H7 (cell line): ENCODE data around the gene BICDL1. TPM values are rescaled to one million over a fixed set of nuclear protein-coding genes. Genes with fewer than 3 reads are reported as not detected.

Experiments
- DNase-seq: peaks from one replicate; pipeline ENCODE4 v3.0.0; 2012
- H3K27me3 ChIP-seq: 2 replicates; pipeline ENCODE4 v1.6.0; 2011; ENCODE audit warnings: mild to moderate bottlenecking, low read length; ENCODE audit not compliant: control insufficient read depth, insufficient read depth
- H3K36me3 ChIP-seq: replicated peaks from 2 replicates; pipeline ENCODE4 v1.5.1; 2011; ENCODE audit warnings: low read length; ENCODE audit not compliant: control insufficient read depth, insufficient read depth
- H3K4me3 ChIP-seq: 2 replicates; pipeline ENCODE4 v1.5.1; 2011; ENCODE audit warnings: low read depth, mild to moderate bottlenecking, control low read depth, low read length, moderate library complexity; ENCODE audit not compliant: insufficient read depth
- total RNA-seq: library from RNA; depleted of rRNA; stranded (reverse); fragments of >200 nt; shearing (Covaris generic); gene quantifications from 2 replicates; pipeline ENCODE4 v1.2.3, GENCODE V29; 2014

BICDL1 gene
- total RNA-seq, 1 experiment from 2014 or later, result 15.7 TPM

DNA sequence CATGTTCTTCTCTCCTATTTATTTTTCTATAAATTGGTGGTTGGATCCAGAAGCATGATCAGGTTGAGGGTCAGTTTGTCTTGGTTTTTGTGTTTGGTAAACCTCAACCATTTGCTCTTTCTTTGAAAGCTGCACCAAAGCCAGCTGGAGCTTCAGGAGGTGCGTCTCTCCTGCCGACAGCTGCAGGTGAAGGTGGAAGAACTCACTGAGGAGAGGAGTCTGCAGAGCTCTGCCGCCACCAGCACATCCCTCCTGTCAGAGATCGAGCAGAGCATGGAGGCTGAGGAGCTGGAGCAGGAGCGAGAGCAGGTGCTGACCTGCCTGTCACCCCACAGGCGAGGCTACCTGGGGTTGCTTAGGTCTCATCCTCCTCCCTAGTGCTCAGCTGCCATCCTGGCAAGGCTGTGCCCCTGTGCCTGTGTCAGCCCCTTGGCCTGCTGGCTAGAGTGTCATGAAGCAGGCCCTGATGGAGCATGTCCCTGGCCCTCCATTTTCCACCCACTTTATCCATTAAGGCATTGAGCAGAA lies 82.5 kb downstream of the BICDL1 start:
- no peaks in the 10 kb centered on the region for H3K27me3 ChIP-seq
- H3K36me3 ChIP-seq, result peaks cover 3% of the 10 kb centered on the region; the same call in 1 of the 2 replicates
- no peak for DNase-seq

DNA sequence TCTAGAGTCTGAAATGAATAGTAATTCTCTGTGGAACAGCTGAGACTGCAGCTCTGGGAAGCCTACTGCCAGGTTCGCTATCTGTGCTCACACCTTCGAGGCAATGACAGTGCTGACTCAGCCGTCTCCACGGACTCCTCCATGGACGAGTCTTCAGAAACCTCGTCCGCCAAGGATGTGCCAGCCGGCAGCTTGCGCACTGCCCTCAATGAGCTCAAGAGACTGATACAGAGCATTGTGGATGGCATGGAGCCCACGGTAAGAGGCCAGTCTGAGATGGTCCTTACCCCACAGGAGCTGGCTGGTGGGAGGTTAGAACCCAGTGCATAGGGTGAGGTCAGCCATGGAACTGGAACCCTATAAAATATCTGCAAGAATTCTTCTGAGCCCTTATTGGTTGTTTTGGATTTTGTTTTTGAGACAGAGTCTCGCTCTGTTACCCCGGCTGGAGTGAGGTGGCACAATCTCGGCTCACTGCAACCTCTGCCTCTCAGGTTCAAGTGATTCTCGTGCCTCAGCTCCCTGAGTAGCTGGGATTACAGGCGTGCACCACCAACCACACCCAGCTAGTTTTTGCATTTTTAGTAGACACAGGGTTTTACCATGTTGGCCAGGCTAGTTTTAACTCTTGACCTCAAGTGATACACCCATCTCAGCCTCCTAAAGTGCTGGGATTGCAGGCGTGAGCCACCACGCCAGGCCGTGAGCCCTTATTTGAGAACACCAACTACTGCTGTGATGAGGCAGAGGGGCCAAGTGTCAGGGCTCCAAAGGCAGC lies 83.6 kb downstream of the BICDL1 start:
- no peaks in the 10 kb centered on the region for H3K27me3 ChIP-seq
- DNase-seq, result no peak

More for the DNA sequence above, 82.5 kb downstream of the BICDL1 start:
- no peak overlapping the region for H3K4me3 ChIP-seq

DNA sequence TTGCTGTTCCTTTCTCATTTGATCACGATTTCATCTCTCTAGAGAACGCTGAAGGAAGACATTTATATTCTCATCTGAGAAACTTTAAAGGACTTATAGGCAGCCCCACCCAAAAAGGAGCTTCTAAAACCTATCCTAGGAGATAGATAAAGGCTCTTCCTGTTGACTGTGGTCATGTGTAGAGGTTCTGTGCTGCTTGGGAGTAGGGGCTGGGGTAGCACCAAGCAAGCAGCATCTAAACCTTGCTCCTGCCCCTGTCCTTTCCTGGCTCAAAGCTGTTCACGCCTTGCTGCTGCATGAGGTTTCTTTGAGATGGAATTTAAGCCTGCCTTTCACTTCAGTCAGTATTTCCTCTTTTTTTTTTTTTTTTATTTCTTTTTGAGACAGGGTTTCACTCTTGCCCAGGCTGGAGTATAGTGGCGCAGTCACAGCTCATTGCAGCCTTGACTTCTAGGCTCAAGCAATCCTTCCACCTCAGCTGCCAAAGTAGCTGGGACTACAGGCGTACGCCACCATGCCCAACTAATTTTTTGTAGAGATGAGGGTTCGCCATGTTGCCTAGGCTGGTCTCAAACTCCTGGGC lies 86.1 kb downstream of the BICDL1 start:
- Histone ChIP-seq H3K27me3 (no peaks in the 10 kb centered on the region), H3K36me3 (peaks cover 3% of the 10 kb centered on the region; the same call in 1 of the 2 replicates), H3K4me3 (no peak overlapping the region)
- no peak for DNase-seq

More for the DNA sequence above, 83.6 kb downstream of the BICDL1 start:
- Histone ChIP-seq H3K4me3 (no peak overlapping the region), H3K36me3 (peaks cover 3% of the 10 kb centered on the region; the same call in 1 of the 2 replicates)

DNA sequence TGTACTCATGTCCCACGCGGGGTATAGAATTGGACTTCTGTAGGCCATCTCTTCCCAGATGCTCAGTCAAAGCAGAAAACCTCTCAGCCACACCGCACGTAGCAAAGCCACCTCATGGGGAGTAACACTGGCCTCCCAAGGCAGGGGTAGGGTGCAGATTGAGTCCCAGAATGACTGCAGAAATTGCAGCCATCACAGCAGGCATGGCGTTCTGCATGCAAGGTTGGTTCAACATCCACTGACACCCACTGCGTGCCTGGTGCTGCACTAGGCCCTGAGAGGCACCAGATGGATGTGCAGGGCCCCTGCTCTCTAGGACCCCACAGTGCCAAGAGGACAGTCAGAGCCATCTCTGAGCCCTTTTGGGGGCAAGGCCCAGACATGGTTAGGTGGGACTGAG lies 87.6 kb downstream of the BICDL1 start:
- Histone ChIP-seq H3K36me3 (peaks cover 2% of the 10 kb centered on the region; the same call in 1 of the 2 replicates), H3K27me3 (no peaks in the 10 kb centered on the region), H3K4me3 (no peak overlapping the region)
- DNase-seq, result no peak

GRCh38 chr12:120077260-120077659 lies 88.2 kb downstream of the BICDL1 start:
- H3K36me3 ChIP-seq, result no peaks in the 10 kb centered on the region

DNA sequence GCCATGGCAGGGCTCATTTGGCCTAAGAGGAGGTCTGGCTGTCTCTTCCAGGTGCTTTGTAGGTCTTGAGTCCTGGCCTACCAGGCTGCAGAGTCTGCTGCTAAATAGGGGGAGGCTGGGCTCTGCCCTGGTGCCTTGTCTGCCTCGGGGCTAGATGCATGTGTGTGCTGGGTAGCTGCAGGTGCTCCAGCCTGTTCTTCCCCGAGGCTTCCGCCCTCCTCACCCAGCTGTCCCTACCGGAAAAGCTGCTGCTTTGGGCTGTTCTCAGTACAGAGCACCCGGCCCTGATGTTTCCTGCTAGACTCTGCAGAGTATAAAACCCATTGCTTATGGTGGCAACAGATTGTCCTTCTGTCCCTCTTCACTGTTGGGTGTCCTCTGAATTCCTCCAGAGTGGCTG lies 89.8 kb downstream of the BICDL1 start:
- DNase-seq, result no peak
- Histone ChIP-seq H3K36me3 (no peaks in the 10 kb centered on the region), H3K4me3 (no peak overlapping the region), H3K27me3 (no peaks in the 10 kb centered on the region)

More at GRCh38 chr12:120077260-120077659, 88.2 kb downstream of the BICDL1 start:
- Histone ChIP-seq H3K4me3 (no peak overlapping the region), H3K27me3 (no peaks in the 10 kb centered on the region)
- no peak for DNase-seq

DNA sequence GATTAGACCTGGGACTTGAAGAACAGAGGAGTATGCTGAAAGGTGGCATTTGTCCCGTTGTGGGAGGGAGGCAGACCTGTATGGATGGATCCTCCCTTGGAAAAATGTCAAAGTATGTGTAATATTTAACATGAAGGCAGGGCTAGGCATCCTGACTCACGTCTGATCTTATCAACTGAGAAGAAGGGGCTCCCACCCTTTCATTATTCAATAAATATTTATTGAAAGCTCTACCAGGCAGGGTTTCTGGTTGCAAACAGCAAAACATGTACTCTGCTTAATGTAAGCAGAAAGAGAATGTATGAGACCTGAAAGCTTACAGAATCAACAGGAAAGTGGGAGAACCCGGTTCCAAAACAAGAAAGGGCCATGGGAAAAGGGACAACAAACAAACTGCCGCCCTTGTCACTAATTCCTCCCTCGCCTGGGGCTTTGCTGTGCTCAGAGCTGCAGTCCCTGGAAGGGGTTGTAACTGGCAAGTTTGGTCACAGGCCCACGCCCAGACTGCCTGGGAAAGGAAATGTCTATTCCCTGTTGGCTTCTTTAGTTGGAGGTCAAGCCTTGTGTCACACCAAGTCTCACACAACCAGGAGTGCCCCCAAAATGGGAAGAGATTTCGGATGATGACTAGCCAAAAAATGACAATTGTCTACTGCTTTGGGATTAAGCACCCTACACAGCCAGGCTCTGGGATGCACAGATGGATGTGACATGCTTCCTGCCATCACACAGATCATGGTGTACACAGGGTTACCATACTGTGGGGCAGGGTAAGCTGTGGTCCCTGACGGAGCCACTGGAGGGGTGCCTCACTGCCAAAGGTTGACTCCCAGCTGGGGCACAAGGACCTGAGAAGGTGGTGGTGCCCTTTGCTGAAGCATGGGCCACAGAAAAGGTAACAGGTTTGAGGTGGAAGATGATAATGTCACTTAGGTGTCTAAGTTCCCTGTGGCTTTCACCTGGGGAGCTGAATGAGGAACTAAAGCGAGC lies 90.7 kb downstream of the BICDL1 start:
- H3K4me3 ChIP-seq, result no peak overlapping the region
- no peaks in the 10 kb centered on the region for H3K27me3 ChIP-seq
- no peaks in the 10 kb centered on the region for H3K36me3 ChIP-seq
- no peak for DNase-seq

- no peak overlapping the region for H3K4me3 ChIP-seq
- no peak for DNase-seq
- H3K36me3 ChIP-seq, result no peaks in the 10 kb centered on the region
- H3K27me3 ChIP-seq, result no peaks in the 10 kb centered on the region
These were observed 92.6 kb downstream of the BICDL1 start for GRCh38 chr12:120081641-120082040.

DNA sequence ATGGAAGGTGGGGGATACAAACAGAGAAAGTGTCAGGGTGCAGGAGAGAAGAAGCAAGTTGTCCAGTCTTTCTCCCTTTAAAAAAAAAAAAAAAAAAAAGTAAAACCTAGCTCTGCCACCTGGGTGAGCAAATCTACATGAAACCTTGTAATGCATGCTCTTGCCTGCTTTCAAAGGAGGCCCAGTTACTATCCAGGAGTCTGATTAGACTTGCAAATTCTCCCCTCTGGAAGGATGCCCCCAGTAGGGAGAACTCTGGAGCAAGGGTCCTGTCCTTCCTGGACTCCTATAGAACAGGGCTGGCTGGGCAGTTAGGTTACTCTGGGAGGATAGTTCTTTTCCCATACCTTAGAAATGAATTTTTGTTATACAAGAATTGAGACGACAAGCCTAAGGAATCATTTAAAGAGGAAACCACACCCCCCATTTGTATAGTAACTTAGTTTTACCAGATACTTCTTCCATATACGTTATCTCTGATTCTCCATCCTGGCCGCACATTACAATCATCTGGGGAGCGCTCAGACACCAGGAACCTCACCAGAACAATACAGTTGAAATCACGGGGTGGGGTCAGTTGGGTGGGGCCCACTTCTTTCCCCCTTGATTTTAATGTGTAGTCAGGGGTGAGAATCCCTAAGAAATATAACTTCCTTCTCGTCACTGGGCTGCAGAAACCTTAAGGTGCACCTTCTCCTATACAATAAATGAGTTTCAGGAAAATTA lies 97.0 kb downstream of the BICDL1 start:
- 0 out of 2 replicates have a peak, but pooled peaks cover 2% of the 10 kb centered on the region for H3K36me3 ChIP-seq
- H3K27me3 ChIP-seq, result no peaks in the 10 kb centered on the region
- H3K4me3 ChIP-seq, result no peak overlapping the region
- DNase-seq, result peak; percentile 73

DNA sequence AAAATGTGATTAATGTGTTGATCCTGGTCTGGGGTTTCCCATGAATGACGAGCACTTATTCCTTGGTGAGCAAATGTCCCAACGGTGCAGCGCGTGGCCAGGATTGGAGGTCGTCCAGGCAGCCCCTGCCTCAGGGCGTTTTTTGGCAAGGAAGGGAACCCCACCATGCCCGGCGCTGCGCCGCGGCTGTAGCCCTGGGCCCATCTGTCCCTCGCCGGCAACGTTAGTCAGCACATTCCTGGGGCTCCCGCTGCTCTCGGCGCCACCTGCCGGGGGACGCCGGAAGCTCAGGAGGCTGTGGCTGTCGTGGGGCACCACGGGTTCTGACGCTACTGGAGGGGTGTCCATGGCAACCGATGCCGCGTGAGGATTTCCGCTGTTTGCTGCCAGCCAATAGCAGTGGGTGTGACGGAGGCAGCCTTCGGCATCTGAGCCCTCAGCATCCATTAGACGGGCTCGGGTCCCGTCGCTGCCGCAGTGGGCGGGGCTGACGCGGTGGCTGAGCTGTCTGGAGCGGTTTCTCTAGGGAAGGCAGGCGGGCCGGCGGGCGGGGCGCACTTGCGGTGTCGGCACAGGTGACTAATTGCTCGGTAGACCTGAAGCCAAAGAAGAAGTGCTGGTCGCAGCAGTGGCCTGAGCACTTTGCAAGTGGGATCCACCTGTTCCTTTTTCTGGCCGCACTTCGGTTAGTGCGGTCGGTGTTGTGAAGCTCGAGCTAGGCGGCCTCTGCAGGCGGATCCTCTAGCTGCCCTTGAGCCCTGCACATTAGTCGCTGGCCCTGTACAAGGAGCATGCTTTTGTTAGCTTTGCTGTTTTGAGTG lies 98.0 kb downstream of the BICDL1 start:
- peak; percentile 99 for DNase-seq

DNA sequence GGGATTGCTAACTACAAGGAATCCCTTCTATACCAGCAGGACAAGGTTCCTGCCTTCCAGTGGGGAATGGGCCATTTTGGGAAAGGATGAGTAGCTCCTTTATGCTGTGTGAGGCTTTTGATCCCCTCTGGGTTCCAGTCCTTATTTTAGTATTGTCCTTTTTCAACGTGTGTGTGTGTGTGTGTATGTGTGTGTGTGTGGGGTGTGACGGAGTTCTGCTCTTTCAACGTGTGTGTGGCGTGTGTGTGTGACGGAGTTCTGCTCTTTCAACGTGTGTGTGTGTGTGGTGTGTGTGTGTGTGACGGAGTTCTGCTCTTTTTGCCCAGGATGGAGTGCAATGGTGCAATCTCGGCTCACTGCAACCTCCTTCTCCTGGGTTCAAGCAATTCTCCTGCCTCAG lies 100.1 kb downstream of the BICDL1 start:
- Histone ChIP-seq H3K27me3 (no peaks in the 10 kb centered on the region), H3K4me3 (no peak overlapping the region), H3K36me3 (peaks cover 3% of the 10 kb centered on the region; the same call in 1 of the 2 replicates)
- no peak for DNase-seq

More for the DNA sequence above, 98.0 kb downstream of the BICDL1 start:
- Histone ChIP-seq H3K36me3 (peaks cover 3% of the 10 kb centered on the region; the same call in 1 of the 2 replicates), H3K27me3 (no peaks in the 10 kb centered on the region), H3K4me3 (peak overlapping the region; percentile 39)

DNA sequence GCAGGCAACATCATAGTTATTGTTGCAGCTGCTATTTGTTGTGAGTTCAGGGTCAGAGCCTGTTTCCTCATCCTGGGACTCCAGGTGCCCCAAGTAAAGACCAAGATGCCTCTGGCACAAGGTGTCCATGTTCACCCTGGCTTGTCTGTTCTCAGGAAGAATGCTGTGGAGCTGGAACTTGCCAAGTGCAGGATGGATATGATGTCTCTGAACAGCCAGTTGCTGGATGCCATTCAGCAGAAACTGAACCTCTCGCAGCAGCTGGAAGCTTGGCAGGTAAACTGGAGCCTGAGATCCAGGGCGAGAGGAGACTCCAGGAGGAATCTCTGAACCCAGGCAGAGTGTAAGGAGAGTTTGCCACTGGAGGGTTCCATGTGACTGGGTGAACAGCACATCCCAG lies 100.8 kb downstream of the BICDL1 start:
- DNase-seq, result no peak
- peaks cover 3% of the 10 kb centered on the region for H3K36me3 ChIP-seq
- no peak overlapping the region for H3K4me3 ChIP-seq
- no peaks in the 10 kb centered on the region for H3K27me3 ChIP-seq

- DNase-seq, result peak; percentile 49
- Histone ChIP-seq H3K4me3 (no peak overlapping the region), H3K36me3 (peaks cover 3% of the 10 kb centered on the region), H3K27me3 (no peaks in the 10 kb centered on the region)
These were observed 101.2 kb downstream of the BICDL1 start for GRCh38 chr12:120090206-120090605.
